Measurements from ENCODE around the gene PDE1C. TPM values are rescaled to one million over a fixed set of nuclear protein-coding genes. Genes with fewer than 3 reads are reported as not detected.

Gene PDE1C
- total and polyA plus RNA-seq, 2 donors (not counting 1 experiment from before 2014, with no cell fraction given): 16.6 to 27.6 TPM

- no peaks in the 10 kb centered on the region for H3K79me2 ChIP-seq (ENCODE audit: control insufficient read depth, insufficient read depth, low read length)
- DNase-seq (ENCODE audit: low read depth in 2 of 2): no peak
- no peaks in the 10 kb centered on the region for H3K4me1 ChIP-seq (ENCODE audit: control insufficient read depth, extremely low read depth, insufficient read depth, low read length)
- TF ChIP-seq EZH2 (IDR thresholded peaks at IDR 0.05; ENCODE audit: low read length, missing control alignments): no peak
- TF ChIP-seq CTCF (conservative IDR thresholded peaks at IDR 0.05 in 1 of 2, IDR thresholded peaks at IDR 0.05 in 1 of 2; ENCODE audit: low read depth in 1 of 2, low read length in 2 of 2): no peak
- H3K9ac ChIP-seq (ENCODE audit: insufficient read depth, low read length): no peak overlapping the region
- no peaks in the 10 kb centered on the region for H4K20me1 ChIP-seq (ENCODE audit: control insufficient read depth, extremely low read depth, insufficient read depth, low read length)
- no peaks in the 10 kb centered on the region for H3K27me3 ChIP-seq (ENCODE audit: control insufficient read depth, insufficient read depth, low read length)
- no peak overlapping the region for H3K4me2 ChIP-seq (ENCODE audit: extremely low read depth, insufficient read depth, low read length)
- H3K27ac ChIP-seq (ENCODE audit: insufficient read depth, low read length): no peak overlapping the region
- H2AFZ ChIP-seq (ENCODE audit: low read length): no peak overlapping the region
- H3K9me3 ChIP-seq (ENCODE audit: control insufficient read depth, insufficient read depth, low read depth, low read length): no peaks in the 10 kb centered on the region
- no peaks in the 10 kb centered on the region for H3K36me3 ChIP-seq (ENCODE audit: control insufficient read depth, insufficient read depth, low read length)
- no peak overlapping the region for H3K4me3 ChIP-seq (replicated peaks in 1 of 4; ENCODE audit: control extremely low read depth in 1 of 4, insufficient read depth in 1 of 4, low read depth in 3 of 4, low read length in 4 of 4)
These were observed 68.3 kb downstream of the PDE1C start for GRCh38 chr7:32001948-32002347.

GRCh38 chr7:31997423-31997822, 72.8 kb downstream of the PDE1C start:
- Histone ChIP-seq H2AFZ (ENCODE audit: low read length) (no peak overlapping the region), H4K20me1 (ENCODE audit: control insufficient read depth, extremely low read depth, insufficient read depth, low read length) (no peaks in the 10 kb centered on the region), H3K4me3 (replicated peaks in 1 of 4; ENCODE audit: control extremely low read depth in 1 of 4, insufficient read depth in 1 of 4, low read depth in 3 of 4, low read length in 4 of 4) (no peak overlapping the region), H3K36me3 (ENCODE audit: control insufficient read depth, insufficient read depth, low read length) (no peaks in the 10 kb centered on the region), H3K9me3 (ENCODE audit: control insufficient read depth, insufficient read depth, low read depth, low read length) (no peaks in the 10 kb centered on the region), H3K27me3 (ENCODE audit: control insufficient read depth, insufficient read depth, low read length) (no peaks in the 10 kb centered on the region), H3K4me1 (ENCODE audit: control insufficient read depth, extremely low read depth, insufficient read depth, low read length) (no peaks in the 10 kb centered on the region), H3K27ac (ENCODE audit: insufficient read depth, low read length) (no peak overlapping the region), H3K4me2 (ENCODE audit: extremely low read depth, insufficient read depth, low read length) (no peak overlapping the region), H3K79me2 (ENCODE audit: control insufficient read depth, insufficient read depth, low read length) (no peaks in the 10 kb centered on the region), H3K9ac (ENCODE audit: insufficient read depth, low read length) (no peak overlapping the region)
- peak in 1 of 2 donors; percentile 14 for DNase-seq (ENCODE audit: low read depth in 2 of 2)
- TF ChIP-seq CTCF (conservative IDR thresholded peaks at IDR 0.05 in 1 of 2, IDR thresholded peaks at IDR 0.05 in 1 of 2; ENCODE audit: low read depth in 1 of 2, low read length in 2 of 2) (no peak), EZH2 (IDR thresholded peaks at IDR 0.05; ENCODE audit: low read length, missing control alignments) (no peak)

- no peak overlapping the region for H3K4me2 ChIP-seq (ENCODE audit: extremely low read depth, insufficient read depth, low read length)
- no peak overlapping the region for H3K9ac ChIP-seq (ENCODE audit: insufficient read depth, low read length)
- TF ChIP-seq EZH2 (IDR thresholded peaks at IDR 0.05; ENCODE audit: low read length, missing control alignments) (no peak), CTCF (conservative IDR thresholded peaks at IDR 0.05 in 1 of 2, IDR thresholded peaks at IDR 0.05 in 1 of 2; ENCODE audit: low read depth in 1 of 2, low read length in 2 of 2) (no peak)
- no peak for DNase-seq (ENCODE audit: low read depth in 2 of 2)
- no peak overlapping the region for H2AFZ ChIP-seq (ENCODE audit: low read length)
- no peaks in the 10 kb centered on the region for H3K36me3 ChIP-seq (ENCODE audit: control insufficient read depth, insufficient read depth, low read length)
- no peaks in the 10 kb centered on the region for H3K4me1 ChIP-seq (ENCODE audit: control insufficient read depth, extremely low read depth, insufficient read depth, low read length)
- H4K20me1 ChIP-seq (ENCODE audit: control insufficient read depth, extremely low read depth, insufficient read depth, low read length): no peaks in the 10 kb centered on the region
- H3K4me3 ChIP-seq (replicated peaks in 1 of 4; ENCODE audit: control extremely low read depth in 1 of 4, insufficient read depth in 1 of 4, low read depth in 3 of 4, low read length in 4 of 4): no peak overlapping the region
- no peaks in the 10 kb centered on the region for H3K79me2 ChIP-seq (ENCODE audit: control insufficient read depth, insufficient read depth, low read length)
- H3K9me3 ChIP-seq (ENCODE audit: control insufficient read depth, insufficient read depth, low read depth, low read length): no peaks in the 10 kb centered on the region
- no peaks in the 10 kb centered on the region for H3K27me3 ChIP-seq (ENCODE audit: control insufficient read depth, insufficient read depth, low read length)
- H3K27ac ChIP-seq (ENCODE audit: insufficient read depth, low read length): no peak overlapping the region
These were observed 75.1 kb downstream of the PDE1C start for GRCh38 chr7:31995134-31995533.
